SK-N-SH treated with all-trans-retinoic acid at 6 μM for 48 hours (cell line): ENCODE data around the gene PRICKLE3.

Source experiments
- ATAC-seq: fragments of 200-7000 bp; cut with Tn5 transposase; 3 replicates; pipeline ENCODE4 v1.9.1; 2020; ENCODE audit warnings: mild to moderate bottlenecking, moderate library complexity
- ARNTL ChIP-seq: fragments of 450-650 bp; formaldehyde crosslinking; IDR thresholded peaks from 2 replicates; pipeline ENCODE4 v1.5.0; 2020; ENCODE audit warnings: low read depth, mild to moderate bottlenecking, moderate library complexity, borderline replicate concordance
- BACH2 ChIP-seq: fragments of 250-450 bp; sonication (Bioruptor Pico); IDR thresholded peaks from 2 replicates; pipeline ENCODE4 v1.9.0; 2021; ENCODE audit warnings: mild to moderate bottlenecking, borderline replicate concordance
- CREB5 ChIP-seq: fragments of 250-450 bp; sonication (Bioruptor Pico); IDR thresholded peaks from 2 replicates; pipeline ENCODE4 v1.5.1; 2020; ENCODE audit warnings: low read depth, mild to moderate bottlenecking, moderate library complexity
- CSRNP3 ChIP-seq: fragments of 250-450 bp; sonication (Bioruptor Pico); IDR thresholded peaks from 2 replicates; pipeline ENCODE4 v1.5.1; 2021; ENCODE audit warnings: mild to moderate bottlenecking, moderate library complexity
- ESRRG ChIP-seq: fragments of 250-450 bp; sonication (Bioruptor Pico); IDR thresholded peaks from 2 replicates; pipeline ENCODE4 v1.6.1; 2021; ENCODE audit warnings: mild to moderate bottlenecking
- GLIS3 ChIP-seq: fragments of 250-450 bp; sonication (Bioruptor Pico); IDR thresholded peaks from 2 replicates; pipeline ENCODE4 v1.5.0; 2020; ENCODE audit warnings: mild to moderate bottlenecking, moderate library complexity
- ISL1 ChIP-seq: fragments of 250-450 bp; sonication (Bioruptor Pico); IDR thresholded peaks from 2 replicates; pipeline ENCODE4 v2.1.2; 2022; ENCODE audit warnings: mild to moderate bottlenecking, moderate library complexity
- OSR1 ChIP-seq: fragments of 250-450 bp; sonication (Bioruptor Pico); IDR thresholded peaks from 2 replicates; pipeline ENCODE4 v1.8.0; 2022; ENCODE audit warnings: moderate library complexity, mild to moderate bottlenecking, inconsistent platforms
- POU6F1 ChIP-seq: fragments of 250-450 bp; sonication (Bioruptor Pico); IDR thresholded peaks from 2 replicates; pipeline ENCODE4 v1.8.0; 2021; ENCODE audit warnings: low read depth, mild to moderate bottlenecking, moderate library complexity, borderline replicate concordance
- PPARA ChIP-seq: fragments of 250-450 bp; sonication (Bioruptor Pico); IDR thresholded peaks from 2 replicates; pipeline ENCODE4 v1.5.0; 2020; ENCODE audit warnings: mild to moderate bottlenecking, borderline replicate concordance
- RARB ChIP-seq: fragments of 250-450 bp; sonication (Bioruptor Pico); IDR thresholded peaks from 2 replicates; pipeline ENCODE4 v1.8.0; 2021; ENCODE audit warnings: mild to moderate bottlenecking, moderate library complexity
- SNAI2 ChIP-seq: fragments of 250-450 bp; sonication (Bioruptor Pico); IDR thresholded peaks from 2 replicates; pipeline ENCODE4 v1.5.0; 2020; ENCODE audit warnings: mild to moderate bottlenecking, moderate library complexity
- TCF4 ChIP-seq: fragments of 250-450 bp; sonication (Bioruptor Pico); IDR thresholded peaks from 2 replicates; pipeline ENCODE4 v1.8.0; 2021; ENCODE audit warnings: mild to moderate bottlenecking, moderate library complexity, borderline replicate concordance
- TOX ChIP-seq: fragments of 250-450 bp; sonication (Bioruptor Pico); IDR thresholded peaks from 2 replicates; pipeline ENCODE4 v1.8.0; 2021; ENCODE audit warnings: mild to moderate bottlenecking, moderate library complexity, borderline replicate concordance
- TSHZ2 ChIP-seq: fragments of 250-450 bp; sonication (Bioruptor Pico); IDR thresholded peaks from 2 replicates; pipeline ENCODE4 v1.5.0; 2020; ENCODE audit warnings: mild to moderate bottlenecking, moderate library complexity
- ZC3H10 ChIP-seq: fragments of 250-450 bp; sonication (Bioruptor Pico); IDR thresholded peaks from 2 replicates; pipeline ENCODE4 v1.5.1; 2021; ENCODE audit warnings: mild to moderate bottlenecking, moderate library complexity
- ZFP3 ChIP-seq: fragments of 250-450 bp; sonication (Bioruptor Pico); IDR thresholded peaks from 2 replicates; pipeline ENCODE4 v1.5.0; 2020; ENCODE audit warnings: mild to moderate bottlenecking, moderate library complexity
- ZNF565 ChIP-seq: fragments of 450-650 bp; formaldehyde crosslinking; conservative IDR thresholded peaks from 2 replicates; pipeline ENCODE4 v1.5.0; 2020; ENCODE audit warnings: low read depth, mild to moderate bottlenecking, moderate library complexity
- ZNF70 ChIP-seq: fragments of 450-650 bp; formaldehyde crosslinking; IDR thresholded peaks from 2 replicates; pipeline ENCODE4 v1.5.0; 2020; ENCODE audit warnings: mild to moderate bottlenecking, moderate library complexity
- ZNF8 ChIP-seq: fragments of 450-650 bp; formaldehyde crosslinking; IDR thresholded peaks from 2 replicates; pipeline ENCODE4 v1.5.0; 2020; ENCODE audit warnings: mild to moderate bottlenecking, moderate library complexity

Gene PRICKLE3

GRCh38 chrX:49214416-49214815 is 28.2 kb upstream of the PRICKLE3 start:
- no peak for ATAC-seq
- no peak for TF ChIP-seq ZNF70 (CRISPR knock-in tag)

GRCh38 chrX:49212861-49213260 is 26.7 kb upstream of the PRICKLE3 start:
- TF ChIP-seq PPARA (CRISPR knock-in tag) = no peak
- no peak for TF ChIP-seq ESRRG
- no peak for TF ChIP-seq OSR1
- no peak for TF ChIP-seq ZC3H10 (CRISPR knock-in tag)
- no peak for TF ChIP-seq TSHZ2
- no peak for TF ChIP-seq POU6F1
- TF ChIP-seq ISL1 = no peak
- no peak for TF ChIP-seq SNAI2 (CRISPR knock-in tag)
- no peak for TF ChIP-seq CSRNP3 (CRISPR knock-in tag)
- no peak for TF ChIP-seq TOX (CRISPR knock-in tag)
- TF ChIP-seq ZNF8 (CRISPR knock-in tag) = no peak
- TF ChIP-seq GLIS3 (CRISPR knock-in tag) = no peak
- no peak for TF ChIP-seq BACH2
- no peak for TF ChIP-seq TCF4 (CRISPR knock-in tag)
- no peak for TF ChIP-seq ZNF565
- no peak for TF ChIP-seq ZFP3 (CRISPR knock-in tag)
- no peak for TF ChIP-seq ARNTL (CRISPR knock-in tag)
- ATAC-seq = no peak

GRCh38 chrX:49212209-49212608 is 26.0 kb upstream of the PRICKLE3 start:
- ATAC-seq = no peak
- TF ChIP-seq TOX (CRISPR knock-in tag) (no peak), CREB5 (CRISPR knock-in tag) (no peak), ESRRG (no peak), GLIS3 (CRISPR knock-in tag) (no peak), RARB (no peak), CSRNP3 (CRISPR knock-in tag) (no peak), ISL1 (no peak), POU6F1 (no peak), ARNTL (CRISPR knock-in tag) (no peak), BACH2 (no peak)
